ENCODE data around the gene TNS4.

The TNS4 gene

DNA sequence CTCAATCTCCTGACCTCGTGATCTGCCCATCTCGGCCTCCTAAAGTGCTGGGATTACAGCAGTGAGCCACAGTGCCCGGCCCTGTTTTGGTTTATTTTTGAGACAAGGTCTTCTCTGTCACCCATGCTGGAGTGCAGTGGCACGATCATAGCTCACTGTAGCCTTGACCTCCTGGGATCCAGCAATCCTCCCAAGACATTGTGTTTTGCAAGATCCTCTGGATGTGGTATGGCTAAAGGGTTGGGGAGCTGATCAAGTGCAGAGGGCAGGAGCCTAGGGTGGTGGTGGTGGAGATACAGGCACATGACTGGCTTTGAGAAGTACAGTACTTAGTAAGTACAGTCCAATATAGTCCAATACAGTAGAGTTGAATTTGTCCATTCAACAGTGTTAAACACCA lies 16.6 kb upstream of the TNS4 start:
- no peak for DNase-seq (ENCODE audit: low spot score)

DNA sequence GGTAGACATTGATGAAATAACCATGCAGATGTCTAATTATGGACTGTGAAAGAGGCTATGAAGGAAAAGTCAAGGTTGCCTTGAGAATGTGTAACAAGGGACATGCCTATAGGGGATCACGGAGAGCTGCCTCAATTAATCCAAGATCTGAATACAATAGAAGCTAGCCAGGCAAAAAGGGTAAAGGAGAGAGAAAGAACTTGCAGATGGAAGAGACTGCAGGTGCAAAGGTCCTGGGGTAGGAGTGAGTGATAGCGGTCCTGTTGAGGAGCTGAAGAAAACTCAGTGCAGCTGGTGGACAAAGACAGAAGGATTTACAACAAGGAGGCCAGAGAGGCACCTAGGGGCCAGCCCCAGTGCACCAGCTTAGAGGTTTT lies 15.9 kb upstream of the TNS4 start:
- no peak for DNase-seq (ENCODE audit: low spot score)

DNA sequence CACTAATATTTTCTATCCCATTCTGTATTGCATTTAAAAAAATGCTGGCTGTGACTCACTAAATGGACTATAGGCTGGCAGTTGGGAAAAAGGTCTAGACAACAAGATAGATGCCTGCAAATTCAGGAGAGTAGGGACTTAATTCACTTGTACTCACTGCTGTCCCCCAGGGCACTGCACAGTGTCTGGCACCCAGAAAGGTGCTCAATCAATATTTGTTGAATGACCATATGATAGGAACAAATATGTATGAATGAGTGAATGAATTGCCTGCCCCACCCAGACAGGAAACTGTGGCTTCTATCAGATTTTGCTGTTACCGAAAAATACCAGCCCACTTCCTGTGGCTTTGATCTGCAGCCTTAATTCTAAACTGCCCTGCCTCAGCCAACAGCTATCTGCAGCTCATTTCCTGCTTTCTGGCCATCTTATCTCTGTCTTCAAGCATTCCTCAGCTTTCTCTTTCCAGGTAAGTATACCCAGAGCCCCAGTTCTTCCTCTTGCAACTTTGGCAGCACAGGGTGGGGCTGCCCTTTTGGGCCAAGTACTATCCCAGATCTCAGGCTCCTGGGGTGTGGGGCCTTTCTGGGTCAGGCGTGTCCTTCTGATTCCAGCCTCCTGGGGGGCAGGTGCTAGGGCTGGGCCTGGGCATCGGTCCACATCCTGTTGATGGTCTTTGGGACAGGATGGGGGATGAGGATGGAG lies 15.3 kb upstream of the TNS4 start:
- DNase-seq (ENCODE audit: low spot score), result peak; percentile 53

DNA sequence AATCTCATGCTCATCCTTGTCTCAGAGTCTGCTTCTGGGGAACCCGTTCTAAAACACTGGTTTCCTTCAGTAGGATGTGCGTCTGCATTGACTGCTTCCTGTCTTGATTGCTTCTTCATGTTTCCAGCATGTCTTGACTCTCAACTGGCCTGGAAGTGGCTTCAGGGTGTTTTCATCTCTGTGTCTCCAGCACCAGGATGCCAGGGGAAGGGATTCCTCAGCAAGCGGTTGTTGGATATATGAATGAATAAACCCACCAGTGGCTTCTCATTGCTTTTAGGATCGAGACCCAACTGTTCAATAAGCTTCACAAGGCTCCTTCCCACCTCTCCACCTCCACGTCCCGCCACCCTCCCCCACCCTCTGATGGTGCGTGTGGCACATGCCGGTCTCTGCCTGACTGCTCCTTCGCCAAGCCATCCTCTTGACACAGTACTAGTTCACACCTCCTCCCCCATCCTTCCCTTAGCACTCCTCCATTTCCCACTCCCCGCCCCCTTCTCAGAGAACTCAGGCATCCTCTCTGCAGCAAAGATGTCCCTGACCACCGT lies 14.1 kb upstream of the TNS4 start:
- DNase-seq (ENCODE audit: low spot score), result no peak

DNA sequence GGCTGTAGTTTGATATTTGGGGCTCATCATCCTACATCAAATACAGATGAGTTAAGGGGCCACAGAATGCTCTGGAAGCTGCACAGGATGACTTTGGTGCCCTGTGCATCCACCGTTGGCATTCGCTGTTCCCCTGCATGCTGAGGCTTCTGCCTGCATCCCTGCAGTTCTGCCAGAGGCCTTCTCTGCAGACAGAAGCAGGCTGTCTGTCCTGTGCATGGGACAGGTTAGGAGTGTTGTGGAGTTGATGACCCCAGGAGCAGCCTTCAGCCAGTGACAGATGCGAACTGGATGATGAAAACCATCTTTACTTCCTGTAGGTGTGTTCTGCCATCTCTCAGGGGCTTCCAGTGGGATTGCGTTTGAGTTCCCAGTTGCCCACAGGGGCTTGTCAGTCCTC lies 13.6 kb upstream of the TNS4 start:
- DNase-seq (ENCODE audit: low spot score), result no peak

DNA sequence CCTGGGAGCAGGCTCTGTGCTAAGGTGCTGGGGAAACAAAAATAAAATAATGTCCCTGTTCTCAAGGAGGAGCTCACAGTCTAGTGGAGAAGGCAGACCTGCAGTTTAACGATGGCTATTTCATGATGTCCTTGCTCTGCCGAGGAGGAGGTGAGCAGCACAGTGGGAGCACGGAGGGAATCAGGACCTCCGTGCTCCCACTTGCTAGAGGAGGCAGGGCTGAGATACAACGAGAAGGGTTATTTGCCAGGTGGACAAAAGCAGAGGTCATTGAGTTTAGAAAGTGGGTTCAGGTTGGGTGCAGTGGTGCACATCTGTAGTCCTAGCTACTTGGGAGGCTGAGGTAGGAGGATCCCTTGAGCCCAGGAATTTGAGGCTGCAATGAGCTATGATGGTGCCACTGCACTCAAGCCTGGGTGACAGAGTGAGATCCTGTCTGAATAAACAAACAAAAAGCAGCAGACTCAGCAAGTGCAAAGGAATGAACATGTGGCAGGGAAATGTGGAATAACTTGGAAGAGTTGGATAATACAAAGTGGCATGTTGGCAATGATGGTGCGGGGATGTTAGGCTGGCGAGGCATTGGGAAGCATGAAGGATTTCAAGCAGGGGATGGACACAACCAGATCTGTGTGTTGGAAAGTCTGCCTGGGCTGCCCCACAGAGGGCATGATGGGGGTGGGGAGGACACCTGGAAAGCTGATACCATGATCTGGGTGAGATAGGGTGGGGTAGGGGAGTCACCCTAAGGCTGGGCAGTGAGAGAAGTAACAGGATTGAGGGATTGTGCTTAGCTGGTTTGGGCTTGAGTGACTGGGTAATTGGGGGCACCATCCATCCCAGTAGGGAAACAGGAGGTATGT lies 12.8 kb upstream of the TNS4 start:
- no peak for DNase-seq (ENCODE audit: low spot score)

DNA sequence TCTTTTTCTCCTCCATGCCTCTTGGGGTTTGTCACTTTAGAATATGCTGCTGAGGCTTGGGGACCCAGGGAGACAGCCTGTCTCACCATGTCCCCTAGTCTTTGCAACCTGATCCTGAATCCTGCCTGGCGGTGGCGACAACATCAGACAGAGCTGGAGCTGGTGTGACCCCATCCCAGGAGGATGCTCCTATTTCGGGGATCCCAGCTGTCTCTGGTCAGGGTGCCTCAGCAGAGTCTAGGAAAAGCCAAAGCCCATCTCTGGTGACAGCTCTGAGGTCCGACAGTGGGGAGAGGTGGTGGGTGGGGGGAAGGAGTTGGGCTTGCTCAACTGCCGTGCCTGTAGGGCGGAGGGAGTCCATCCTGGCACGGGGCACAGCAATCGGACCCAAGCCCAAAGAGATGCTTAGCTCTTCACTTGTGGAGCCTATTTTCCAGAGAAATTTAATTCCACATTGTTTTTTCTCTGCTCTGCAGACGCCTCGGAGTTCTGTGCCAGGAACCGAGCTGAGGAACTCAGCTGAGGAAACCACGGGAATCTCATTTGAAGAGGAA lies 10.3 kb upstream of the TNS4 start:
- no peak for DNase-seq (ENCODE audit: low spot score)

DNA sequence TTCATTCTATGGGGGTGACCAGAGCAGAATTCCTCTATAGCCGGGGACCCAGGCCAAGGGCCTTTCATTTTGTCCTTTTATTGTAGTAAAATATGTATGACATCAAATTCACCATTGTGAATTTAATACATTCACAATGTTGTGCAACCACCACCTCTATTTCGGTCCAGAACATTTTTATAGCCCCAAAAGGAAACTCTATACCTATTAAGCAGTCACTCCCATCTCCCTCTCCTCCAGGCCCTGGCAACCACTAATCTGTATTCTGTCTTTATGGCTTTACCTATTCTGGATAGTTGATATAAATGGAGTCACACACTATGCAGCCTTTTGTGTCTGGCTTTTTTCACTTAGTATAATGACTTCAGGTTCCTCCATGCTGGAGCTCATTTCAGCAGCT lies 9.7 kb upstream of the TNS4 start:
- no peak for DNase-seq (ENCODE audit: low spot score)

DNA sequence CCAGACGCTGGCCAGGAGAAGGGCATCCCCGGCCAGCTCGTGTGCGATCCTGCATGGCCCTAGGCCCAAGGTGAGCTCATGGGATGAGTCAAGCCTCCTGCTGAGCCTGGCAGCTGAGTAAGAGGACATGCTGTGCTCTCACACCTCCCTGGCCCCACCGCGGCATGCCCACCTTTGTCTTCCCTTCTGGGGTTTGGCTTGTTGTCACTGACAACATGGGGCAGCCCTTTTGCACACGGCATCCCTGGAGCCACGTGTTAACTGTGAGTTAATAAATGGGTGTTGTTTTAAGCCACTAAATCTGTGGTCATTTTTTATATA lies 8.9 kb upstream of the TNS4 start:
- DNase-seq (ENCODE audit: low spot score), result no peak

DNA sequence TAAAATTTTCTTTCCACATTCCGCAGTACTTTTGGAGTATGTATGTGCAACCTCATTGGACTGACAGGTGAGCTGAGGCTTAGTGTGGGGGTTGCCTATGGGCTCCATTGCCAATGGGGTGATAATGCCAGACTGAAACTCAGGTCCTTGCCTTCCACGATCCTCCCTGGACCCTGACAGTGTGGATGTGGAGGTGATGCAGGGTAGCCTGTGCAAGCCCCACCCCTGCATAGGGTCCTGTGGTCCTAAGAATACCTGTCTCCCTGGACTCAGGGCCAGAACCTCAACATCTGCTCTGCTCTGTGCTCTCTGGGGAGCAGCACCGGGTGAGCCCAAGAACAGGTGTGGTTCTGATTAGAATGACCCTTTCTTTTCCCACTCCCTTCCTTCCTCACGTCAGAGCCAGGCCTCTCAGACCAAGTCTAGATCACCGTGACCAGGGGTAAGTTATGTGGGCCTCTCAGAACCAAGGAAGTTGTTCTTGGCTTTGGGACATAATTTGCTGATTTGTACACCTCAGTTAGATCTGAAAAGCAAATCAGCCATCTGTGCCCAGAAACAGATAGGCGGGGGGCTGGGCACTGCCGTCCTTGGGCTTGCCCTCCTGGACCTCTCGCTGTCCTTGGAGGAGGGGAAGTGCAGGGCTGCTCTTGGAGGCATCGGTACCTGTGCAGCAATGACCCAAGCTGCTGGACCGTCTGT lies 8.4 kb upstream of the TNS4 start:
- no peak for DNase-seq (ENCODE audit: low spot score)

DNA sequence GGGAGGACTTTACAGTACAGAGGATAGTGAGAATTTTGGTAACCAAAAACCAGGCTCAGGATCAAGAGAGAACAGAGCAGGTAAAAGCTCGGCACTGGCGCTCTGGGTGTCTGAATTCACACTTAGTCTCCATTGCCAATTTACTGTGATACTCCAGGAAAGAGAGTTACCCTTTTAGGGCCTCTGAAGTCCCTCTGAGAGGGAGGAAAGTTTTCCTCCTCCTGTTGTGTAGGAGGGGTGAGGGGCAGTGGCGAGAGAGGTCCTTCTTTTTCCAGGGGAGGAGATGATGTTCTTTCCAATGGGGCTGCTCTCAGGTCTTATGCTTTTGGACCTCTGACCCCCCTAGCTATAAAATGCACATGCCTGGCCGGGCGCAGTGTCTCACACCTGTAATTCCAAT lies 5.4 kb upstream of the TNS4 start:
- DNase-seq (ENCODE audit: low spot score), result no peak

DNA sequence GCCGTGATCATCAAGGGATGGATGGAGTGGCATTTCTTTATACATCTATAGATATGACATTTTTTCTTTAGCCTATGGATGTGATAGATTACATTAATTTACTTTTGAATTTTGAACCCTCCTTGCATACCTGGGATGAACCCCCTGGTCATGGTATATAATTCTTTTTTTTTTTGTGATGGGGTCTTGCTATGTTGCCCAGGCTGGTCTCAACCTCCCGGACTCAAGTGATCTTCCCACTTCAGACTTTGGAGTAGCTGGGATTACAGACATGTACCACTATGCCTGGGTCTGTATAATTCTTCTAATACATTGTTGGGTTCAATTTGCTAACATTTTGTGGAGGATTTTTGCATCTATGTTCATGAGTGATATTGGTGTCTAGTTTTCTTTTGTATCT lies 1.7 kb upstream of the TNS4 start:
- no peak for DNase-seq (ENCODE audit: low spot score)

DNA sequence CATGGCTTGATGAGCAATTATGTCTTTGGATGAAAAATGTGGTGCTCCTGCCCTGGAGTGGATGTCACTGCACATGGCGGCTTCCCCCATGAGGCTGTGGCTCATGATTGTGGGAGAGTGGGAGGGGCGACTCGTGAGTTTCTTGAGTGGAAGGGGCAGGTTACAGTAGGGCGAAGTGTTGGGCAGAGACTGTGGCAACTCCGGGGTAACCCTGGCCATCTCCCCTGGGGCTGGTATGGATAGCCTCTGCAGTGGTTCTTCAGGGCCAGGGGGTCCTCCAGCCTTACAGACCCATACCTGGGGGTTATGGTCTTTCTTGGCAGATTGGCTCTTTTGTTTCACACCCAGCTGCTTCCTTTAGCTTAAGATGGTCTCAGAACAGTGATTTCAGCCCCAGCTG lies 1.3 kb upstream of the TNS4 start:
- no peak for DNase-seq (ENCODE audit: low spot score)

DNA sequence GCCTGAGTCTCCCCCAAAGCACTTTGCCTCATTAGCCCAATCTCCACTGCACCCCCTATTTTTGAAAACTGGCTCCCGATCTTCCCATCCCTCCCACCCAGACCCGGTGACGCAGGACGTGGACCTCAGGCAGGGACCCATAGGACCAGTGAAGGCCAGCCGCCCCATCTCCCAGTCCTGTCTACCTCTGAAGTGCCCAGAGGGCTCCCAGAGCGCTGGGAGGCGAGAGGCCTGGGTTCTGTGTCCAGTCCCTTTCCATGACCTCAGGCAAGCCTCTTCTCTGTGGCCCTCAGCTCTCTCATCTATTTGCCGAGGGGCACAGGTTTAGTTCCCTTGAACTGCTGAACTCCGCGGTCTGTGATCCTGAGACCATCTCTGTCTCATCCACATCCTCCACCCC lies 714 bp downstream of the TNS4 start:
- DNase-seq (ENCODE audit: low spot score), result no peak

DNA sequence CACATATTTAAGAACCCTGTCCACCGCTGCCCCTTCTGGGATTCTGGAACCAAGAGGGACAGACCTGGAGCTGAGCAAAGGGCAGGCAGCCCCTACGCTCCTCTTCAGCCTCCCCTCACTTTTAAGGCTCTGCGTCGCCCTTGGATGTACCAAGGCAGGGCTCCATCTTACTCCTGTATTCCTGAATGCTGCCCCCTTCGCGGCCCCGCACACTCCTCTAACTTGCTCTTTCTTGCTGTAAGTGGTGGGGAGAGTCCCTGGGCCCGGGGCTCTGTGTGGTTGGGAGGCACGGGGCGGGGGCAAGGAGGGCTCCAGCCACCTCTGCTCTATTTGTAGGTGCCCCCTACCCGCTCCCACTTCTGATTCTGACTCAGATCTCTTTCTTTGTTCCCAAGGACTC lies 1.2 kb downstream of the TNS4 start:
- DNase-seq (ENCODE audit: low spot score), result no peak

DNA sequence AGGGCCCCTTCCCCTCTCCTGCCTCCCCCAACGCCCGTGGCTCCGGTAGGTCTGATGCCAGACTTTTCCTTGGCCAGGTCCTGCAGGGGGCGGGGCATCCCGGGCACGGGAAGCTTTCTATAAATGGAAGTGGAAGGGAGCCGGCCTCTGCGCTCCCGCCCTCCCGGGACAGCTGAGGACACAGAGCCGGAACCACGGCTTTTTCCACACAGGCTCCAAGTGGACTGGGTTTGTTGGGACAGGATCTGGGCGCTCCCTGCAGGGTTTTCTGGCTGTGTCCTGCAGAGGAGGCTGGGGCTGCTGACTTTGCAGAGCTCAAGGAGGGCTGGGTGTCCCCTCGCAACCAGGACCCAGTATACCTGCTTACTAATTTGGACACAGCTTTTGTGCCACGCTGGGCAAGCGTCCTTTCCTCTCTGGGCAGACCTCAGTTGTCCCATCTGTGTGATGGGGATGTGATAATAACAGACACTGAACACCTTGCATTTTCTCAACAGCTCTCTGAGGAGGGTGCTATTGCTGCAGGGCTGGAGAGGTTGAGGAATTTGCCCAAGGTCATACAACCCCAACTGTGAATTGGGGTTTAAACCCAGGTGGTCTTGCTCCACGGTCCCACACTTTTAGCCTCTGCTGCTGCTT lies 1.8 kb downstream of the TNS4 start:
- peak; percentile 80 for DNase-seq (ENCODE audit: low spot score)

DNA sequence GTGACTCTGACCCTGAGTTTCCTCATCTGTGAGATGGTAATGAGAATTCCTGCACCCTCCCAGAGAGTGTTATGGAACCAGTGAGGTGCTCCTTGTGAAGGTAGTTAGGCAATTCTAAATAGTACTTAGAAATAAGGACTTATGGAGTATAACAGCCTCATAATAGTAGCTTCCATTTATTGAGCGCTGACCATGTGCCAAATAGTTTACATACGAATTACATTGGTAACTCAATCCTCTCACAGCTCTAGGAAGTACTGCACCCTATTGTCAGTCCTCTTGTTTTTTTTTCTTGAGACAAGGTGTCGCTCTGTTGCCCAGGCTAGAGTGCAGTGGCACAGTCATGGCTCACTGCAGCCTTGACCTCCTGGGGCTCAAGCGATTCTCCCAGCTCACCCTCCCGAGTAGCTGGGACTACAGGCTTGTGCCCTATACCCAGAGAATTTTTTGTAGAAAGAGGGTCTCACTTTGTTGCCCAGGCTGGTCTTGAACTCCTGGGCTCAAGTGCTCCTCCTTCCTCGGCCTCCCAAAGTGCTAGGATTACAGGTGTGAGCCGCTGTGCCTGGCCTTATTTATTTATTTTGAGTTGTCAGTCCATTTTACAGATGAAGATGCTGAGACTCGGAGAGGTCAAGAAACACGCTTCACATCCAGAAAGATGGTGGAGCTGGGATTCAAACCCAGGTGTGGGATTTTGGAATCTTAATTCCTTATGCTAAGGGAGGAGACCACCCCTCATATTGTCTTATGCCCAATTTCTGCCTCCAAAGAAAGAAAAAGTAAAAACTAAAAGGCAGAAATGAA lies 2.9 kb downstream of the TNS4 start:
- DNase-seq (ENCODE audit: low spot score), result no peak

DNA sequence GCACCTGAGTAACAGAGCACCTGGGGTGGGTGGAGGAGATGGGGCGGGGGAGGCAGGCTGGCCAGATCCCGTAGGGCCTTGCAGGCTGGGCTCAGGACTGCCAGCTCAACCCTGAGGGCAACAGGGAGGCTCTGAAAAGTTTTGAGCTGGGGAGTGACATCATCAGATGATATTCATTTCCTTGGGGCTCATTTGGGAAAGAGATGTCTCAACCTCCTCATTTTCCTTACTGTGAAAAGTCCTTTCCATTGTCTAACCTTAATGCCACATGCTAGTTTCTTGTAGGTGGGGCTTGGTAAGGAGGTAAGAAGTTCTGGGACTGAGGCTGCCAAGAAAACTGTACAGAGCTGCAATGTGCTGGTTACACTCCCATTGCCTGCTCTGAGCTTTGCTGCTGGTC lies 3.7 kb downstream of the TNS4 start:
- no peak for DNase-seq (ENCODE audit: low spot score)

DNA sequence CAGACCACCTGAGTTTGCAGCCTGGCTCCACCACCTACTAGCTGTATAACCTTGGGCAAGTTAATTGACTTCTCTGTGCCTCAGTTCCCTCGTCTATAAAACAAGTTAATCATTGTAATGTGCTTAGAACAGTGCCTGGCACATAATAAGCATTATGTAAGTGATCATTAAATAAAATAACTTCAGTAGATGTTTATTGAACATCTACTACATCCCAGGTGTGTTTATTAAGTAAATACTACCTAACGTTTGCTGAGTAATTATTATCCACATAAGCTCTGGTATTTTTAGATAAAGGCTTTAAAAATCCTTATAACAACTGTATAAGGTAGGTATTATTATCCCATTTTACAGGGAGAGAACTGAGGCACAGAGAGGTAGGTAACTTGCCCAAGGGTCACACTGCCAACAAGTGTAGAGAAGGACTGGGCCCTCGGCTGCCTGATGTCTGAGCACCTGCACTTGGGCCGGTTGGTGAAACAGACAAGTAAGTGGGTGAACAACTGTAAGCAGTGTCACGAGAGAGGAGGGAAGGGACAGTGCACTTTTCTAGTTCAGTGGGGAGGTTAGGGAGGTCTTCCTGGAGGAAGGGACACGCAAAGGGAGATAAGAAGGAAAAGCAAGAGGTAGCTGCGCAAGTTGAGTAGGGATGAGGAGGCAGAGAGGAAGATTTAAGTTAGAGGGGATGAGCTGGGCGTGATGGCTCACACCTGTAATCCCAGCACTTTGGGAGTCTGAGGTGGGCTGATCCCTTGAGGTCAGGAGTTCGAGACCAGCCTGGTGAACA lies 4.6 kb downstream of the TNS4 start:
- no peak for DNase-seq (ENCODE audit: low spot score)

DNA sequence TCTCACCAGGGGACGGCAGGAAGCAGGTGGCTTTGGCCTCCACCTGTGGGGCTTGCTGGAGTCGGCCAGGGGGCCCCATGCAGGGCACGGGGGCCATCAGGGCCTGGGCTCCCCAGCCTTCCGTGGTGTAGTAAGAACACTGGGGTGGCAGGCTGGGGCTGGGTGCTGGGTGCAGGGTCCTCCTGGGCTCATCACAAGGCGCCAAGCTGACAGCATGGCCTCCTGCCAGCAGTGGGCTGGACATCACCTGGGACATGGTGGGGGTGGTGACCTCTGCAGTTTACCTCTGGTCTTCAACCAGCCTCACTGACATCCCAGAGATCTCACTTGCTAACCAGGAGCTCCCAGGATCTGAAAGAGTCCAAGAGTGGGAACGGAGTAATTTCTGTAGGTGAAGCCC lies 5.3 kb downstream of the TNS4 start:
- DNase-seq (ENCODE audit: low spot score), result no peak

DNA sequence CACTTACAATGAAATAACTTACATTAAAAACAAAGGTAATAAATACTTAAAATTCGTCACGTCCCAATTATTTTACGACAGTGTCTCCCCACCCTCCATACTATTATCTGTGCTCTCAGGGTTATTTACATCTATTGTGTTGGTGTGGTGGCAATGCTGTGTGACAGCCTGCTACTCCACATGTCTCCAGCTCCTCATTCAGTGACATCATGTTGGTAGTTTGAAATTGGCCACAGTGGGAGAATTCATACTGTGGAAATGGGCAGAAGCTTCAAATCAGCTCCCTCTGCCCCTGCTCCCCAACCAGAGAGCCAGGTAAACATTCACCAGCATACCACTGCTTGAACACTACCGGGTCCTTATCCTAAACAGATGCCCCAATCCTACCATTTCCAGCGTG lies 6.3 kb downstream of the TNS4 start:
- DNase-seq (ENCODE audit: low spot score), result no peak

All from hepatic stellate cell (primary cell).